ENCODE results near the gene MCCC1.
A peak's percentile ranks its signal among the peaks of the same experiment; 100 is the strongest.
"Not testable (repeated sequence)": the region's sequence is repeated elsewhere in the genome, so short reads cannot be mapped to it uniquely, and the experiment has no call there.

MCCC1 gene

DNA sequence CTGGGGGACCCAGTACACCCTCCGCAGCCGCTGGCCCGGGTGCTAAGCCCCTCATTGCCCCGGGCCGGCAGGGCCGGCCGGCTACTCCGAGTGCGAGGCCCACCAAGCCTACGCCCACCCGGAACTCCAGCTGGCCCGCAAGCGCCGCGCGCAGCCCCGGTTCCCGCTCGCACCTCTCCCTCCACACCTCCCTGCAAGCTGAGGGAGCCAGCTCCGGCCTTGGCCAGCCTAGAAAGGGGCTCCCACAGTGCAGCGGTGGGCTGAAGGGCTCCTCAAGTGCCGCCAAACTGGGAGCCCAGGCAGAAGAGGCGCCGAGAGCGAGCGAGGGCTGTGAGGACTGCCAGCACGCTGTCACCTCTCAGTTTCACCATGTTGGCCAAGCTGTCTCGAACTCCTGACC is 4.7 kb upstream of the MCCC1 start:
- not testable (repeated sequence) for DNase-seq (ENCODE audit: low spot score)

DNA sequence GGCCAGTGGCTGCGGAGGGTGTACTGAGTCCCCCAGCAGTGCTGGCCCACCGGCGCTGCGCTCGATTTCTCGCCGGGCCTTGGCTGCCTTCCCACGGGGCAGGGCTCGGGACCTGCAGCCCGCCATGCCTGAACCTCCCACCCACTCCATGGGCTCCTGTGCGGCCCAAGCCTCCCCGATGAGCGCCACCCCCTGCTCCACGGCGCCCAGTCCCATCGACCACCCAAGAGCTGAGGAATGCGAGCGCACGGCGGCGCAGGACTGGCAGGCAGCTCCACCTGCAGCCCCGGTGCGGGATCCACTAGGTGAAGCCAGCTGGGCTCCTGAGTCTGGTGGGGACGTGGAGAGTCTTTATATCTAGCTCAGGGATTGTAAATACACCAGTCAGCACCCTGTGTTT is 1.7 kb upstream of the MCCC1 start:
- DNase-seq (ENCODE audit: low spot score), result not testable (repeated sequence)

DNA sequence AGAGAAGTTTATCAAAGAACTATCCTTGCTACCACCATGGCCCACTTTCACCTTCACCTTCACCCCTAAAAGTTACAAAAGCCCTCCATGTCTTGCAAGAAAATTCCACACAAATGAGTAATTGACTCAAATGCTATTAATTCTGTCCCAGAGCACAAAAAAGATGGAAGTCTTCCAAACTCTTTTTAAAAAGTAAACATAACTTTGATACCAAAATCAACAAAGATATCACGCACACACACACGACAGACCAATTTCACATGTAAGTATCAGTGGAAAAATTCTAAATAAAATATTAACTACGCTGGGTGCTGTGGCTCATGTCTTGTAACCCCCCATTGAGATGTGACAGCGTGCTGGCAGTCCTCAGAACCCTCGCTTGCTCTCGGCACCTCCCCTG is 1.1 kb upstream of the MCCC1 start:
- peak; percentile 56 for DNase-seq (ENCODE audit: low spot score)

DNA sequence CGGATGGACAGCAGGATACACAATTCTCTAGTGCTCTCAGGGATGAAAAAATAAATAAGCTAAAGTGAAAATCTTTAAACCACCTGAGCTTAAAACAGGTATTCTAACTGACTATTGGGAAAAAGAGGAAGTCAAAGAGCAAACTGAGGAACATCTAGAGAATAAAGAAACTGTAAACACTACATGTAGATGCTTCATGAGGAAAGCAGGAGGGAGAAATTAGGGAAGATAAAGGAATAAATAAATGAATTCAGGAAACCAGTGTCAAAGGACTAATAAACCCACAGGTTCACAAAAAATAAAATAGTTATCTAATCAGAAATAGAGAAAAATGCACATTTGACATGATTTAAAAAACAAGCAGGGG is 525 bp upstream of the MCCC1 start:
- no peak for DNase-seq (ENCODE audit: low spot score)

DNA sequence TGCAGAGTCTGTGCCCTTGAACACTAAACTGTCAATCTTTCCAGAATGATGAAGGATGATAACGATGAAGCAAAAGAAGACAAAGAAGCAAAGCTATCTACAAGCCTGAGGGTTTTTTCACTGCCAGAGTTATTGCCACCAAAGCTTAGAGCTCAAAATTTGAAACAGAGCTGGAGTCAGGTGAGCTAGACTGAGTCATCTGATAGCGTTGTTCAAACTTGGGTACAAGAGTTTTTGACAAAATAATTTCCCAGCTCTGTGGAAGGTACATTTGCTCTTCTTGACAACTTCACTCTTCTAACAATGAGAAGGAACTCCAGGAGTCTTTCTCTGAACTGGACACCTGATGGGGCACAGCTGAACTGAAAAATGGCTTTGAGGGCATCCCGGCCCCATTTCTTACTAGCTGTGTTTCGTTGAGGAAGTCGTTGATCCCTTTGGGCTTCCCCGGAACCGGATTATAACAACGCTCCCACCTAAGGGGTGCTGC is 715 bp downstream of the MCCC1 start:
- DNase-seq (ENCODE audit: low spot score), result no peak

DNA sequence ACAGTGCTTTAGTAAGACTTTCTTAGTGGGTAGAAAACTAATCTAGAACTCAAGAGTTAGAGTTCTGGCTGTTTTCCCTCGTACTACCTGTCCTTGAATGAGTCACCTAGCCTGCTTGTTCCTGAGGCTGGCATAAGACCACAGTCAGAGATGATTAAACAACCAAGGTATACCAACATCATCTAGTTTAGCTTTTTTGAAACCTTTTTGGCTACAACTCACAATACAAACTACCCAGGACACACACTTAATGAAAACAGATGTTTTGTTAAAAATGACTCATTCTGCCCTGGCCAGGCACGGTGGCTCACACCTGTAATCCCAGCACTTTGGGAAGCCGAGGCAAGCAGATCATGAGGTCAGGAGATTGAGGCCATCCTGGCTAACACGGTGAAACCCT is 4.6 kb downstream of the MCCC1 start:
- DNase-seq (ENCODE audit: low spot score), result no peak

DNA sequence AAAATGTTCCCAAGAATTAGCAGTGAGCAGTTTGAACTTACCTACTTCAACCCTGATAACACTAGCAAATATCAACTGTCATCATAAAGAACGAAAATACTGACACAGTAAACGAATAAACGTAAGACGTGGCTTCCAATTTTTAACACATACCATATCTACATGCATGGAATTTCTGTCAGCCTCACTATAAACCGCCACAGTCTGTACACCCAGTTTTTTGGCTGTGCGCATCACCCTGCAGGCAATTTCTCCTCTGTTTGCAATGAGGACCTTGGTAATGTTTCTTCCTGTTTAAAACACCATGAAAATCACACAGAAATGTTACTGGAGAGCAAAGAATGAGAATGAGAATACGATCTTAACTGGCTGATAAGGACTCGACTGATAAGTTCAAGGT is 7.0 kb downstream of the MCCC1 start:
- DNase-seq (ENCODE audit: low spot score), result no peak

DNA sequence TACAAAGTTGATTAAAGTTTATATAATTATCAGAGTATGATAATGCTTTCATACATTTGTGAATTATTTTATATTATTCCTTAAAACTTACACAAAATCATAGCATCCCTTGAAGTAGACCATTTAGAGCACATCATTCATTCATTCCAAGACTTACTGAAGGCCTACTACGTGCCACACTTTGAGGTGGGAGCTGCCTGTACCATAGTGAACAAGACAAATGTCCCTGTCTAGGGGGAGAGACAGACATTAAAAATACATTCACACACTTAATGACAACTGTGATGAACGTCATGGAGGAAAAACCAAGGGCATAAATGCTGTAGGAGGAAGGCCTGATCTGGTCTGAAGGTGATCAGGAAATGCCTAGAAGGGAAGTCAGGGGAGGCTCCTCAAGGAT is 12.1 kb downstream of the MCCC1 start:
- DNase-seq (ENCODE audit: low spot score), result no peak

DNA sequence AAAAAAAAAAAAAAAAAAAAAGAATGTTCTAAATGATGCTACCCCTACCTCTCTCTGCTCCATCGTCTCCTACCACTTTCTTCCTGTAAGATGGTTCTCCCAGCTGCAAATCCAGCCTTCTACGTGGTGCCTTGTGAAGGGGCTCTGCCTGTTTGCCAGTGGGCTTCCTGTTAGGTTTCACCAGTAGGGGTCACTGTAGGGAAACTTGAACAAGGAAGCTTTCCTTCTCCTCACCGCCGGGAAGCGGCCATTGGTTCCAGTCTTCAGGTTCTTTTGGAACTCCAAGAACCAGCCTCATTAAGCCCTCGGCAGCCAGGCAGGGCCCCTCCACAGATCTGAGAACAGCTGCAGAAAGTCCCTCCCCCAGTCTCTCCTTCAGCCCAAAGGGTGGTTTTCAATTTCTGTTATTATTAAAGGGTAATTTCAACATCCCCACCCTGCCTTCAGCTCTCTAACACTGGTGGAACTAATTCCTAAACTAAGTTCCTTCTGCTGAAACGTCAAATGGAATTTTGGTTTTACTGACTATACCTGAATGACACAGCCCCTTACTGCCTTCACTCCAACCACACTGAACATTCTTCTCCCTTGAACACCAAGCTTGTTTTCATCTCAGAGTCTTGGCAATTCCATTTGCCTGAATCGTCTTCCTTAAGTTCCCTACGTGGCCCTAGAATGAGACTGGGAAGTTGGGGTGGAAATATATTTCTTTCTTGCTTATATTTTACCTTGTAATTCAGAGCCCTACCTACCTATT is 13.5 kb downstream of the MCCC1 start:
- no peak for DNase-seq (ENCODE audit: low spot score)

DNA sequence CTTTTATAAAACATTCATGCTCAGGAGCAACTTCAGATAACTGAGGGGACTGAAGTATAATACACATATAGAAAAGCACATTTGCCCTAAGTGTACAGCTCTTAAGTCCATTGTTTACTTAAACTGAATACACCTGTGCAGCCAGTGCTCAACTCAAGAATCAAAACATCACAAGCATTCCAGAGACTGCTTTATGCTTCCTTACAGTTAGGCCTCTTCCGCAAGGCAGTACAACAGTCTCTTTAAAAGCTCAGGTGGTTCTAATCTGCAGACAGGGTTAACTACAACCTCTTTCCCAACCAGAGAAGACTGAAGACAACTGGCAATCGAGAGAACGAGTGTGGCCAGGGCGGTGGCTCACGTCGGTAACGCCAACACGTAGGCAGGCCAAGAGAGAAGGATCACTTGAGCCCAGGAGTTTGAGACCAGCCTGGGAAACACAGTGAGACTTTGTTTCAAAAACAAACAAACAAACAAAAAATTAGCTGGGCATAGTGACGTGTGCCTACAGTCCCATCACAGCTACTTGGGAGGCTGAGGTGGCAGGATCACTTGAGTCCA is 16.9 kb downstream of the MCCC1 start:
- no peak for DNase-seq (ENCODE audit: low spot score)

DNA sequence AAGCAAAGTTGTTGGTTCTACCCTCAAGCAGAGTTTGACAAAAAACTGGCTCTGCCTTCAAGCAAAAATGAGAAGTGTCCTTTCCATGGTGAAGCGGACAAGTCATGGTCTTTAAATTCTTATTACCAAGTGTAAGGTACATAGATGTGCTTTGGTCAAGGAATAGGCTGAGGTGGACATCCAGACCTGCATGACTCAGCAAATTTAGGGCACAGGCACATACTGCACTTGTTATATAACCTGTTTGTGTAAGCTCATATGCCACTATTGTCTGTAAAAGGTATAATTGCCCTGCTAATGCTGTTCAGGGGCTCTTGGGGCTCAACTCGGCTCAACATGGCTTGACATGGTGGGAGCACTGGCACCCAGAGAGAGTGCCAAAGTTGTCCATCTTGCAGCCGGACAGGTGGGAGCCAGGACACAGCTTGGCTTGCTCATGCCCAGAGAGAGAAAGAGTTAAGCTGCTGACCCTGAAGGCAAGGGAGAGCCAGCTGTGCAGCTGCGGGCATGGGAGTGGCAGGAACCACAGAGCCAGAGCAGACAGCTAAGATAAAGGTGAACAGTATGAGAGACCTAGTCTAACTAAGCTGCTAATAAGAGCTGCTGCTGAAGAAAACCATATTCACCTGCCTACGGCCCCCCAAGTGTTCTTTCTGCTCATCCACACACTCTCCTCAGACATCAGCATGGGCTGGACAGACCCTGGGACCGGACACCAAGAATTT is 17.7 kb downstream of the MCCC1 start:
- no peak for DNase-seq (ENCODE audit: low spot score)

DNA sequence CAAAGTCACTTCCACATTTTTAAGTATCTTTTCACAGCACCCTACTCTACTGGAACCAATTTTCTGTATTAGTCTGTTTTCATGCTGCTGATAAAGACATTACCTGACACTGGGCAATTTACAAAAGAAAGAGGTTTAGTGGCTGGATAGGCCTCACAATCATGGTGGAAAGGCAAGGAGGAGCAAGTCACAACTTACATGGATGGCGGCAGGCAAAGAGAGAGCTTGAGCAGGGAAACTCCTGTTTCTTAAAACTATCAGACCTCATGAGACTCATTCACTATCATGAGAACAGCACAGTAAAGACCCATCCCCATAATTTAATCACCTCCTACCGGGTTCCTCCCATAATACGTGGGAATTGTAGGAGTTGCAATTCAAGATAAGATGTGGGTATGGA is 18.7 kb downstream of the MCCC1 start:
- no peak for DNase-seq (ENCODE audit: low spot score)

DNA sequence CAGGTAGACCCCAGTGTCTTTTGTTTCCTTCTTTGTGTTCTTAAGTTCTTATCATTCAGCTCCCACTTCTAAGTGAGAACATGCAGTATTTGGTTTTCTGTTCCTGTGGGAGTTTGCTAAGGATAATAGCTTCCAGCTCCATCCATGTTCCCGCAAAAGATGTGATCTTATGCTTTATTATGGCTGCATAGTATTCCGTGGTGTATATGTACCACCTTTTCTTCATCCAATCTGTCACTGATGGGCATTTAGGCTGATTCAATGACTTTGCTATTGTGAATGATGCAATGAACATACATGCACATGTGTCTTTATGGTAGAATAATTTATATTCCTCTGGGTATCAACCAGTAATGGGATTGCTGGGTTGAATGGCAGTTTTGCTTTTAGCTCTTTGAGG is 24.4 kb downstream of the MCCC1 start:
- DNase-seq (ENCODE audit: low spot score), result no peak

DNA sequence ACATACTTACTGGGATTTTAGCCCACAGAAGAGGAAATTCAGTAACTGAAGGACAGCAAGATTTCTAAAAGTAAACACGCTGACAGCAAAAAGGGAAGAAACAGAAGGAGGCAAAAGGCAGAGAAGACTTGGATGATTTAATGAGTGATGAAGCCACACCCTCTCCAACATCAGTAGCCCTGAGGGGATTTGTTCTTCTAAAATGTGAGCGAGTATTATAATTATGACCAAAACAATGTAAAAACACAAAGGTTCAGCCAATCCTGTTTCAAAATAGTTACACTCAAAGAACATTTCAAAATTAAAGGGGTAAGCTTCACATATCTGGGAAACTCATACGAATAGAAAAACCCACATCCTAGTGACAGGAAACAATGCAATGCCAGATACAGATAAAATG is 25.0 kb downstream of the MCCC1 start:
- no peak for DNase-seq (ENCODE audit: low spot score)

DNA sequence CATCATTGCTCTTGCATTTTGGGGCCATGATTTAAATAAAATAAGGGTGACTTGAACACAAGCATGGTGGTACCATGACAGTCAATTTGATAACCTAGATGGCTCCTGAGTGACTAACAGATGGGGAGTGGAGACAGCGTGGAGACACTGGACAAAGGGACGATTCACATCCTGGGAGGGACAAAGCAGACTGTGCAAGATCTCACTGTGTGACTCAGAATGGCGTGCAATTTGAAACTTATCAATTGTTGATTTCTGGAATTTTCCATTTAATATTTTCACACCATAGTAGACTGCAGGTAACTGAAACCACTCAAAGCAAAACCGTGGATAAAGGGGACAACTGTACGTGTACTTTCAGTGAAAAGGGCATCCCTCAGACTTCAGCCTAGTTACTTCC is 25.5 kb downstream of the MCCC1 start:
- DNase-seq (ENCODE audit: low spot score), result no peak

DNA sequence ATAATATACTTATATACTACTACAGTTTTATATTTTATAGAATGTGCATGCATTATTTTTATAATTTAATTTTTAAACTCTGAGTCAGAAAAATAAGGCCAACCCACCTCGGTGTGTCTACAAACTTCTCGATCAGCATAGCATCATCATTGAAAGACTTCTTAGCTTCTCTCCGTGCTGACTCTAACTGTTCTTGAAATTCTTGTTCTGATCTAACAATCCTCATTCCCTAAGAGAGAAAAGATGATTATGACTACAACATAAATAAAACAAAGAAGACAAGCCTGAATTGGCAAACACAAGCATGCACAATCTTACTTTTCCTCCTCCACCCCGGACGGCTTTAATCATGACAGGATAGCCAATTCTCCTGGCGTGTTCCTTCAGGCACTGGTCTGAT is 28.4 kb downstream of the MCCC1 start:
- DNase-seq (ENCODE audit: low spot score), result no peak

DNA sequence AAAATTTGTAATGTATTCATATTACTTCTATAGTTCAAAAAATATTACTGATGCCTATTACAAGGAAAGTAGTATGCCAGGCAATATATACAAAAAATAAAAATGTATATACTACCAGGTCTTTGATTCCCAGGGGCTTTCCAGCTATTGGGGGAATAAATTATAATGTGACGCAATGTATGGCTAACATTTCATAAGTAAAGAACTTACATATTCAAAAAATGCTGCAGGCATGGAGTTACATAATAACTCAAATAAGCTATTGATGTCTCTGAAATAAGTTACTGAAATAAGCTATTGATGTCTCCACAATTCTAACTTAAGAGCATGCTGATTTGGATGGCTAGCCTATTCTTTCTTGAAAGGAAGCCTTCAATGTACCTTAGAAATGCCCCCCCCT is 30.2 kb downstream of the MCCC1 start:
- no peak for DNase-seq (ENCODE audit: low spot score)

DNA sequence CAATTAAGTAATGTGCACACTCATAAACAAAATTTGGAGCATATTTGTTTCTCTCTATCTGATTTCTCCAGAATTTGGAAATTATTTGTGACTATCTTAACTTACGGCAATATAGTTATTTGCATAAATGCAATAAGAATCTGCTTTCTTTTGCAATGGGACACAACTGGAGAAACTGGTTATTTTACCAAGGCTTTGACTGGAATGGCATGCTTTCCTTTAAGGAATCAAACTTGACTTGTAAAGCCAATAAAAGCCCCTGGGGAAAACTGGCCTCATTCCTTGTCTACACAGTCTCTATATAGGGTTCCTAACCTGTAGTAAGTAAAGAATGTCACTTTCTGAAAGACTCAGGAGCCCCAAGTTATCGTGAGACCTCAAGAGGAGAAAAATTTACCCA is 32.4 kb downstream of the MCCC1 start:
- not testable (repeated sequence) for DNase-seq (ENCODE audit: low spot score)

DNA sequence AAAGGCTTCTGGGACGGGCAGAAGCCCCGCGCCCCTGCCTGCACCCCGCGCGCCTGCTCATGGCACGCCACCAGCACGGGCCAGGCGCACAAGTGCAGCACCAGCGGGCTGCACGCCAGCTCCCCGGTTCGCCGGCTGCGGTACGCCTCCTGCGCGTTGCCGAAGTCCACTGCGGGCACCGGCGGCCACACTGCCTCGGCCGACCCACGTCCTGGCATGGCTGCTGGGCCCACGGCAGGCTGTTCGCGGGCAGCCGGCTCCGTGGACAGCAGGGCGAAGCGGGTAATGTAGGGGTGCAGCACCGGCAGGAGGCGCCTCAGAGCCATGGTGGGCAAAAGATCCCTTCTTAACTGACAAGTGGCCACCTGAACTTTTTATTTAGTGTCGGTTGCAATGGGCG is 34.8 kb downstream of the MCCC1 start:
- DNase-seq (ENCODE audit: low spot score), result no peak

DNA sequence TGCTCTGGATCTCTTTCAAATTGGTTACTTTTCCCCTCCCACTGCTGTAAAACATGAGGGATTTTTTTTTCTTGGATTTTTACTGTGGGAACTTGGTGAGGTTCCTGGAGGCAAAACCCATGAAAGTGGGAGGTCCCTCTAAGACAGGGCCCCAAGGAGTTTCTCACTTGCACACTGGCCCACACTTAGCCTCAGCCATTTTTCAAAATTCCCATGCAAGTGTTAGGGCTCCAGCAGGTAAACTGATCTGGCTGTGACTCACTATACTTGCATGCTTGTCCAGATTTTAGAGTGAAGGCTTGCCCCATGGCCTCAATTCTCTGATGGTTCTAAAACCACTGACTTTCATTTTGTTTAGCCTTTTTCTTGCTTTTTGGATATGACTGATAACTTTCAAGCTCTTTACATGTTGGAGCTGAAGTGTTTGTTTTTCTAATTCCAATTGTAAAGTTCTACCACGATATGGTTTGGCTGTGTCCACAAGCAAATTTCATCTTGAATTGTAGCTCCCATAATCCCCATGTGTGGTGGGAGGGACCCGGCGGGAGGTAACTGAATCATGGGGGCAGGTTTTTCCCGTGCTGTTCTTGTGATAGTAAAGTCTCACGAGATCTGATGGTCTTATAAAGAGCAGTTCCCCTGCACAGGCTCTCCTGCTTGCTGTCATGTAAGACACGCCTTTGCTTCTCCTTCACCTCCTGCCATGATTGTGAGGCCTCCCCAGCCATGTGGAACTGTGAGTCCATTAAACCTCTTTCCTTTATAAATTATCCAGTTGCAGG is 37.7 kb downstream of the MCCC1 start:
- DNase-seq (ENCODE audit: low spot score), result no peak

DNA sequence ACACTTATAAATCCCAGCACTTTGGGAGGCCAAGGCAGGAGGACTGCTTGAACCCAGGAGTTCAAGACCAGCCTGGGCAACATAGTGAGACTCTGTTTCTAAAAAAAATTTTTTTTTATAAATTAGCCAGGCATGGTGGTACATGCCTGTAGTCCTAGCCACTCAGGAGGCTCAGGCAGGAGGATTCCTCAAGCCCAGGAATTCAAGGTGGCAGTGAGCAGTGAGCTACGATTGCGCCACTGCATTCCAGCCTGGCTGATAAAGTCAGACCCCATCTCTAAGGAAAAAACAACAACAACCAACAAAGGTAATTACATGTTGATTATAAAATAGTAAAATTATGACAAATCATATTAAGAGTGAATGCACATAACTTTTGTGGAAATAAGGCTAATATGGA is 40.9 kb downstream of the MCCC1 start:
- DNase-seq (ENCODE audit: low spot score), result no peak

DNA sequence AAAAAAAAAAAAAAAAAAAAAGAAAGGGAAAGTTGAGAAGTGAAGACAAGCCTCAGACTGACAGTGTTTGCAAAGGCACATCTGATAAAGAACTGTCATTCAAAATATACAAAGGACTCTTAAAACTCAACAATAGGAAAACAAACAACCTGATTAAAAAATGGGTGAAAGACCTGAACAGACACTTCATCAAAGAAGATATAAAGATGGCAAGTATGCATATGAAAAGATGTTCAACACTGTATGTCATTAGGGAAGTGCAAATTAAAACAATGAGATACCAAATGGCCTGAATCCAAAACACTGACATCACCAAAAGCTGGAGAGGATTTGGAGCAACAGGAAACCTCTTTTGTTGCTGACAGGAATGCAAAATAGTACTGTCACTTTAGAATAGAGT is 48.6 kb downstream of the MCCC1 start:
- DNase-seq (ENCODE audit: low spot score), result no peak

DNA sequence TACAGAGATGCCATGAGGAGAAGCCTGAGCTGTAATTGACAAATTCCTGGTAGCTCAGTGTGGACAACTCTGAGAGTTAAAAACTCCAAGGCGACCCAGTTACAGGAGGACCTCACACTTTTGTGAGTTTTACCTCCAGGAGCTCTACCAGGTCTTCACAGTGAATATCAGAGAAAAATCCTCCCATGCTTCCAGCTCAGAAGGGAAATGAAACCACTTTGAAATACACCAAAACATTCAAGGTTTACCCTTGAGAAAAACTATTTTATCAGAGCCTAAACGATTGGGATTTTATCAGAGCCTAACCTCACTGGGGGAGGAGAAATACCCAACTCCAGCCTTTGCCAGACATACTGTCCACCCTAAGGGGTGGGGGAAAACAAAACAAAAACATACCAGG is 52.4 kb downstream of the MCCC1 start:
- no peak for DNase-seq (ENCODE audit: low spot score)
